HG02938 (cell line): Measurements from ENCODE around the gene FYN.

ENCODE experiments used
- ATAC-seq: cut with Tn5 transposase; IDR thresholded peaks from one replicate; pipeline ENCODE4 v1.9.1; 2021; ENCODE audit warnings: mild to moderate bottlenecking, moderate library complexity; ENCODE audit not compliant: unreplicated experiment

Gene FYN

GRCh38 chr6:111734068-111735061 is 138.9 kb downstream of the FYN start:
- no peak for ATAC-seq

- ATAC-seq: no peak
Observed at GRCh38 chr6:111732390-111732789, 140.9 kb downstream of the FYN start.

GRCh38 chr6:111731456-111732195 is 141.6 kb downstream of the FYN start:
- no peak for ATAC-seq

GRCh38 chr6:111730864-111731263 is 142.4 kb downstream of the FYN start:
- no peak for ATAC-seq

- ATAC-seq: no peak
Observed at GRCh38 chr6:111727802-111728201, 145.4 kb downstream of the FYN start.

GRCh38 chr6:111727041-111727440 is 146.2 kb downstream of the FYN start:
- ATAC-seq: no peak

- no peak for ATAC-seq
Observed at GRCh38 chr6:111725446-111726112, 147.7 kb downstream of the FYN start.

- ATAC-seq: peak; percentile 97
Observed at GRCh38 chr6:111724505-111724904, 148.7 kb downstream of the FYN start.

GRCh38 chr6:111724039-111724438 is 149.2 kb downstream of the FYN start:
- peak; percentile 30 for ATAC-seq

- no peak for ATAC-seq
Observed at GRCh38 chr6:111723412-111723970, 149.8 kb downstream of the FYN start.

- no peak for ATAC-seq
Observed at GRCh38 chr6:111722179-111722731, 151.0 kb downstream of the FYN start.

- ATAC-seq: no peak
Observed at GRCh38 chr6:111721753-111722154, 151.5 kb downstream of the FYN start.

- ATAC-seq: no peak
Observed at GRCh38 chr6:111720931-111721496, 152.2 kb downstream of the FYN start.

GRCh38 chr6:111718990-111719389 is 154.3 kb downstream of the FYN start:
- ATAC-seq: no peak

- ATAC-seq: no peak
Observed at GRCh38 chr6:111718326-111718725, 154.9 kb downstream of the FYN start.

- no peak for ATAC-seq
Observed at GRCh38 chr6:111717621-111718020, 155.6 kb downstream of the FYN start.

GRCh38 chr6:111716325-111716724 is 156.9 kb downstream of the FYN start:
- ATAC-seq: no peak

GRCh38 chr6:111715321-111715720 is 157.9 kb downstream of the FYN start:
- ATAC-seq: no peak

GRCh38 chr6:111714416-111715270 is 158.6 kb downstream of the FYN start:
- ATAC-seq: no peak
